HCT116 (cell line): Measurements from ENCODE around the gene CHST1. TPM values are rescaled to one million over a fixed set of nuclear protein-coding genes. Genes with fewer than 3 reads are reported as not detected.

ENCODE experiments used
- ATAC-seq: fragments of 200-7000 bp; cut with Tn5 transposase; 2 replicates; pipeline ENCODE4 v1.9.1; 2020; ENCODE audit warnings: mild to moderate bottlenecking, moderate library complexity
- BruUV-seq: library from RNA; stranded (reverse); fragments of 400-500 nt; replicated peaks from 2 replicates; lab custom pipeline; 2021; lab: Mats Ljungman, UMichigan
- CTCF ChIA-PET: fragments of 300-600 bp; sonication (Branson Sonifier 250); formaldehyde crosslinking; loops from one replicate; lab custom pipeline; 2021; ENCODE audit warnings: antibody characterized with exemption; lab: Charles Lee
- POLR2A ChIA-PET: fragments of 300-600, 350-600 bp; sonication (Branson Sonifier 250); formaldehyde crosslinking; loops from one replicate; lab custom pipeline; 2021; ENCODE audit warnings: antibody characterized with exemption; lab: Charles Lee
- RAD21 ChIA-PET, 2 experiments: fragments of 300-600 bp; sonication (Branson Sonifier 250); formaldehyde crosslinking; loops; one replicate each; lab custom pipeline; 2023; ENCODE audit warnings: low total read pairs in 2 of 2; ENCODE audit not compliant: uncharacterized antibody in 2 of 2, unreplicated experiment in 2 of 2, low non-redundant PET in 1 of 2; lab: Charles Lee
- DNase-seq: peaks from one replicate; pipeline ENCODE4 v3.0.0-alpha.2; 2010; ENCODE audit warnings: low read depth, low spot score
- H2AFZ ChIP-seq: fragments of 200-600 bp; shearing (Covaris generic), sonication (generic); 2 replicates; pipeline ENCODE4 v1.6.1; 2017; ENCODE audit warnings: low read depth, mixed run types, mixed read lengths, antibody characterized with exemption, low read length; ENCODE audit not compliant: poor library complexity, severe bottlenecking
- H3K27ac ChIP-seq: 2 replicates; pipeline ENCODE4 v1.5.1; 2012; ENCODE audit warnings: low read depth, low read length
- H3K27me3 ChIP-seq: fragments of 200-600 bp; sonication (generic); 2 replicates; pipeline ENCODE4 v1.6.1; 2016; ENCODE audit warnings: mixed run types, low read length, mixed read lengths; ENCODE audit not compliant: insufficient read depth
- H3K36me3 ChIP-seq, 2 experiments: fragments of 200-500 bp in 1 of 2; fragments of 200-600 bp in 1 of 2; sonication (Bioruptor generic) in 1 of 2; sonication (generic) in 1 of 2; 2 replicates each; pipeline versions ENCODE4 v1.5.1 to v1.6.1; 2014 to 2016; ENCODE audit warnings: low read length in 2 of 2, inconsistent platforms in 1 of 2, mixed read lengths in 1 of 2, mixed run types in 1 of 2; ENCODE audit not compliant: insufficient read depth in 2 of 2, control insufficient read depth in 1 of 2
- H3K4me1 ChIP-seq, 2 experiments: fragments of 200-600 bp in 1 of 2; sonication (generic) in 1 of 2; 2 replicates each; pipeline versions ENCODE4 v1.5.1 to v1.6.1; 2012 to 2017; ENCODE audit warnings: low read length in 2 of 2, inconsistent platforms in 1 of 2, mild to moderate bottlenecking in 1 of 2, mixed read lengths in 1 of 2, mixed run types in 1 of 2, moderate library complexity in 1 of 2; ENCODE audit not compliant: insufficient read depth in 2 of 2, control insufficient read depth in 1 of 2
- H3K4me2 ChIP-seq: fragments of 200-600 bp; sonication (generic); 2 replicates; pipeline ENCODE4 v1.6.1; 2017; ENCODE audit warnings: mixed run types, low read length, mixed read lengths
- H3K4me3 ChIP-seq, 2 experiments: fragments of 200-600 bp in 1 of 2; sonication (generic) in 1 of 2; replicated peaks in 1 of 2; 2 replicates each; pipeline ENCODE4 v1.5.1; 2011 to 2016; ENCODE audit warnings: low read length in 2 of 2, control low read depth in 1 of 2, low read depth in 1 of 2, mild to moderate bottlenecking in 1 of 2, mixed read lengths in 1 of 2, mixed run types in 1 of 2
- H3K79me2 ChIP-seq: fragments of 200-600 bp; sonication (generic); 2 replicates; pipeline ENCODE4 v1.6.1; 2017; ENCODE audit warnings: mild to moderate bottlenecking, mixed run types, low read length, moderate library complexity, mixed read lengths; ENCODE audit not compliant: insufficient read depth
- H3K9ac ChIP-seq: fragments of 200-600 bp; sonication (generic); 2 replicates; pipeline ENCODE4 v1.6.1; 2016; ENCODE audit warnings: low read length, mixed read lengths
- H3K9me2 ChIP-seq: fragments of 200-600 bp; sonication (generic), shearing (Covaris generic); 2 replicates; pipeline ENCODE4 v1.6.1; 2017; ENCODE audit warnings: mixed run types, mild to moderate bottlenecking, moderate library complexity; ENCODE audit not compliant: insufficient read depth
- H3K9me3 ChIP-seq, 2 experiments: fragments of 200-500 bp in 1 of 2; fragments of 200-600 bp in 1 of 2; sonication (Bioruptor generic) in 1 of 2; sonication (generic) in 1 of 2; 2 replicates each; pipeline ENCODE4 v1.6.1; 2014 to 2017; ENCODE audit warnings: low read length in 2 of 2, mixed read lengths in 2 of 2, inconsistent platforms in 1 of 2, low read depth in 1 of 2, mild to moderate bottlenecking in 1 of 2, mixed run types in 1 of 2, moderate library complexity in 1 of 2; ENCODE audit not compliant: control insufficient read depth in 1 of 2, insufficient read depth in 1 of 2
- H4K20me1 ChIP-seq: fragments of 200-600 bp; sonication (generic), shearing (Covaris generic); 2 replicates; pipeline ENCODE4 v1.6.1; 2017; ENCODE audit warnings: mixed run types, mild to moderate bottlenecking, moderate library complexity; ENCODE audit not compliant: insufficient read depth
- ATF3 ChIP-seq: IDR thresholded peaks from 2 replicates; pipeline ENCODE4 v1.6.1; 2012
- CBX3 ChIP-seq: IDR thresholded peaks from 2 replicates; pipeline ENCODE4 v1.6.1; 2012; ENCODE audit warnings: low read depth
- CEBPB ChIP-seq: IDR thresholded peaks from 2 replicates; pipeline ENCODE4 v1.6.1; 2012; ENCODE audit warnings: low read depth
- CTCF ChIP-seq, 3 experiments: fragments of 200-600 bp in 1 of 3; sonication (generic) in 1 of 3; IDR thresholded peaks in 2 of 3; conservative IDR thresholded peaks in 1 of 3; 2 replicates each; pipeline ENCODE4 v1.5.1; 2012 to 2017; ENCODE audit warnings: low read depth in 2 of 3, low read length in 2 of 3, antibody characterized with exemption in 1 of 3, borderline replicate concordance in 1 of 3, control low read depth in 1 of 3, mild to moderate bottlenecking in 1 of 3, mixed read lengths in 1 of 3, mixed run types in 1 of 3, moderate library complexity in 1 of 3; ENCODE audit not compliant: insufficient read depth in 1 of 3
- EGR1 ChIP-seq: IDR thresholded peaks from 2 replicates; pipeline ENCODE4 v1.6.1; 2012; ENCODE audit warnings: low read depth
- ELF1 ChIP-seq: IDR thresholded peaks from 2 replicates; pipeline ENCODE4 v1.6.1; 2012; ENCODE audit warnings: low read depth, borderline replicate concordance
- EZH2 ChIP-seq: fragments of 200-600 bp; sonication (generic); IDR thresholded peaks from 2 replicates; pipeline ENCODE4 v1.6.1; 2017; ENCODE audit warnings: antibody characterized with exemption, mixed run types
- JUND ChIP-seq: IDR thresholded peaks from 2 replicates; pipeline ENCODE4 v1.6.1; 2012
- MAX ChIP-seq: IDR thresholded peaks from 2 replicates; pipeline ENCODE4 v1.6.1; 2012
- POLR2A ChIP-seq: IDR thresholded peaks from 2 replicates; pipeline ENCODE4 v1.7.0; 2011; ENCODE audit warnings: borderline replicate concordance; ENCODE audit not compliant: insufficient read depth, insufficient read length; ENCODE audit errors: extremely low read depth
- POLR2AphosphoS5 ChIP-seq: IDR thresholded peaks from 2 replicates; pipeline ENCODE4 v1.6.1; 2011; ENCODE audit warnings: mild to moderate bottlenecking, low read depth, low read length, moderate library complexity
- REST ChIP-seq: IDR thresholded peaks from 2 replicates; pipeline ENCODE4 v1.6.1; 2012; ENCODE audit warnings: low read depth
- TCF7L2 ChIP-seq: IDR thresholded peaks from 2 replicates; pipeline ENCODE4 v1.7.0; 2011; ENCODE audit warnings: borderline replicate concordance, inconsistent platforms; ENCODE audit not compliant: insufficient read depth, insufficient read length; ENCODE audit errors: extremely low read depth
- YY1 ChIP-seq: IDR thresholded peaks from 2 replicates; pipeline ENCODE4 v1.6.1; 2011; ENCODE audit warnings: low read length, low read depth, moderate library complexity, mild to moderate bottlenecking; ENCODE audit not compliant: insufficient replicate concordance; ENCODE audit errors: extremely low read depth
- ZNF274 ChIP-seq: fragments of 200-500 bp; sonication (Bioruptor generic); IDR thresholded peaks from 2 replicates; pipeline ENCODE4 v1.6.1; 2014; ENCODE audit warnings: mild to moderate bottlenecking, low read depth, low read length, inconsistent platforms
- intact Hi-C: fragments of 100-400 bp; cut with micrococcal nuclease; formaldehyde crosslinking; loops from 2 replicates; pipeline ENCODE4 v1.10.0; 2022
- total RNA-seq: library from RNA; stranded (reverse); gene quantifications from one replicate; pipeline ENCODE4 v1.2.1, GENCODE V29; 2021; ENCODE audit not compliant: unreplicated experiment

Gene CHST1
- total RNA-seq, 1 experiment from 2014 or later: 0.69 TPM

GRCh38 chr11:45675646-45676045 is 10.2 kb upstream of the CHST1 start:
- H3K4me3 ChIP-seq: no peak overlapping the region
- ATAC-seq: no peak
- intact Hi-C loops: no loop called here
- H3K9me3 ChIP-seq: no peaks in the 10 kb centered on the region
- no peaks in the 10 kb centered on the region for H3K36me3 ChIP-seq
- ChIA-PET RAD21 (no interaction called here), CTCF (no interaction called here), POLR2A (no interaction called here)
- BruUV-seq: no TSS peak
- no peak for TF ChIP-seq REST
- TF ChIP-seq CBX3: no peak
- no peak for TF ChIP-seq ZNF274
- no peak for TF ChIP-seq CTCF (IDR thresholded peaks at IDR 0.05 in 2 of 3, conservative IDR thresholded peaks at IDR 0.05 in 1 of 3; ENCODE audit: borderline replicate concordance in 1 of 3, insufficient read depth in 1 of 3, low read depth in 2 of 3, low read length in 2 of 3)
- no peak for TF ChIP-seq TCF7L2
- no peak for TF ChIP-seq YY1
- TF ChIP-seq POLR2A: no peak
- TF ChIP-seq ELF1: no peak
- no peak for TF ChIP-seq CEBPB
- TF ChIP-seq EGR1: no peak
- TF ChIP-seq JUND: no peak
- no peak for TF ChIP-seq POLR2AphosphoS5
- TF ChIP-seq EZH2: no peak
- no peak for TF ChIP-seq MAX
- no peak for TF ChIP-seq ATF3
- H3K27me3 ChIP-seq: no peaks in the 10 kb centered on the region
- H3K79me2 ChIP-seq: no peaks in the 10 kb centered on the region
- no peak overlapping the region for H3K4me2 ChIP-seq
- H4K20me1 ChIP-seq: no peaks in the 10 kb centered on the region
- no peaks in the 10 kb centered on the region for H3K4me1 ChIP-seq
- no peak overlapping the region for H3K9ac ChIP-seq
- no peak for DNase-seq
- no peak overlapping the region for H2AFZ ChIP-seq
- no peaks in the 10 kb centered on the region for H3K9me2 ChIP-seq
- H3K27ac ChIP-seq: no peak overlapping the region
